Activated CD4-positive, alpha-beta T cell treated with anti-CD3 and anti-CD28 coated beads, Interleukin-2, amount 50 U/mL, for 4 hours (primary cell): Measurements from ENCODE around the gene STUM.

Experiments used
- DNase-seq, 2 experiments: peaks; one replicate each; pipeline ENCODE4 v3.0.0-alpha.2; 2020

STUM gene

GRCh38 chr1:226656601-226657277 lies 108.2 kb downstream of the STUM start:
- DNase-seq = no peak

DNA sequence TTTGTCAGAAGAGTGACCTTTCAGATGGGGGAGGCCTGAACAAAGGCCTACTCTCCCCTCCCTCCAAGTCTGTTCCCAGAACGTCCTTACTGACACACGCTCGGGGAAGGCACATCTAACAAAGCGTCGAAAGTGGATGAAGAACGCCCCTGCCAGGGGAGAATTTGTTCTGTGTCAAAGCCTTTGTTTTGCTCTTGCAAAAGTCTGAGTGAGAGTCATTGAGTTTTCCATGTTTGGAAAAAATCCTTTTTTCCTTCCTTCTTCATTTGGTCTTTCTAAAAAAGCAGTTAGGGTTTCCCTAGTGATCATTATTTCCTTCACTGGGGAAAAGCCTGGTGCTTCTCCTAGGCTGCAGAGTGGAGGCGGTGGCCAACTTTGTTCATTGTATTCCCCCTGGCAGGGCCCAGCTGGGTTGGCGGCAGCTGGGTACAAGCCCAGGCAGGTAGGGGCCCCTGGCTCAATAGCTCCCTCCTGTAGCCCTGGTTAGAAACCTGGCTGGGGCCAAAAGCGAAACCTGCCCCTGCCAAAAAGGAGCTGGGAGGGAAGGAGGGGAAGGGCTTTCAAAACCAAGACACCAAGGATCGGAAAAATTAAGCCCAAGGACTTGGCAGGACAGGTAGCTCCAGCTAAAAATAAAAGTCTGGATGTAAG lies 109.5 kb downstream of the STUM start:
- no peak for DNase-seq

DNA sequence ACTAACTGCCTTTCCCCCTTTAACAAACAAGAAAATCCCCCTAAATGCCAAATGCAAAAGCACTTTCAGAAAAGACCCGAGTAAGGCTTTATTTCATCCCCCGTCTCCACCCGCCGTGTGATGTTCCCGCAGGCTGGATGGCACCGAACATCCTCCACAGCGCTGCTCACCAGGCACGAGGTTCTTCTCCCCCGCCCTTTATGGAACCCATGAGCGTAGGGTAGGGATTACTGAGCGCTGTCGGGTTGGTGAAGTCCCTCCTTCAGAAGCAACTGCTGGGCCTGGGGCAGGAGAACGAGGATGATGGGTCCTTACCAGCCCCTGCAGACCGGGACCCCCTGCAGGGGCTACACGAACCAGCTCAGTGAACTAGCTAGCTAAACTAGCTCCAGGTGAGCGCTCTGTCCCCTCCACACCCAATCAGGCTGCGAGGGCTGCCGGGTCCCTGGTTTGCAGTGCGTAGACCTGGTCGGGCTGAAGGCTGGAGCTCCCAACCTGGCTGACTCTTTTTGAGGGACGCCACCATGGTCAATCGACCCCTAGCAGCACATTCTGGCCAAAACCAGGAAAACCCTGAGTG lies 110.1 kb downstream of the STUM start:
- no peak for DNase-seq
